D721Med (cell line): ENCODE measurements around the gene HK1.

ENCODE experiments used
- DNase-seq: peaks from one replicate; pipeline ENCODE4 v3.0.0; 2011; ENCODE audit warnings: low spot score; ENCODE audit not compliant: insufficient read length
- FAIRE-seq: peaks from 2 replicates; lab custom pipeline; 2011; peaks lifted over from hg19 to GRCh38; lab: Jason Lieb, UNC
- CTCF ChIP-seq: IDR thresholded peaks from 2 replicates; pipeline ENCODE4 v1.5.1; 2012; ENCODE audit warnings: mild to moderate bottlenecking, control low read depth; ENCODE audit not compliant: insufficient read depth; ENCODE audit errors: missing control alignments

HK1 gene

GRCh38 chr10:69383558-69383957 is 105.3 kb downstream of the HK1 start:
- no peak for TF ChIP-seq CTCF
- FAIRE-seq = no peak
- no peak for DNase-seq

- DNase-seq (no peak), FAIRE-seq (no peak)
- TF ChIP-seq CTCF = no peak
Measured at GRCh38 chr10:69384320-69384719, 106.0 kb downstream of the HK1 start.

GRCh38 chr10:69385454-69386350 is 107.4 kb downstream of the HK1 start:
- DNase-seq (no peak), FAIRE-seq (no peak)
- no peak for TF ChIP-seq CTCF

GRCh38 chr10:69387500-69387899 is 109.2 kb downstream of the HK1 start:
- no peak for FAIRE-seq
- no peak for TF ChIP-seq CTCF
- DNase-seq = no peak

- DNase-seq (no peak), FAIRE-seq (no peak)
- TF ChIP-seq CTCF = no peak
Measured at GRCh38 chr10:69388488-69388887, 110.2 kb downstream of the HK1 start.

- TF ChIP-seq CTCF = no peak
- FAIRE-seq (no peak), DNase-seq (no peak)
Measured at GRCh38 chr10:69389827-69390490, 111.7 kb downstream of the HK1 start.

- DNase-seq (no peak), FAIRE-seq (no peak)
- no peak for TF ChIP-seq CTCF
Measured at GRCh38 chr10:69391158-69391557, 112.9 kb downstream of the HK1 start.
